ENCODE results near the gene CCNB2. TPM values are rescaled to one million over a fixed set of nuclear protein-coding genes. Genes with fewer than 3 reads are reported as not detected.
"Not testable (repeated sequence)": the region's sequence is repeated elsewhere in the genome, so short reads cannot be mapped to it uniquely, and the experiment has no call there.

CCNB2 gene
- total RNA-seq (2014; rRNA removed; shearing (Covaris generic)), result 95.2 and 97.3 TPM in 2 replicates

GRCh38 chr15:59104912-59105732 lies at the start of gene CCNB2:
Gene CCNB2, plus strand, starts transcription at chr15:59105146. Its CDS starts 123 bp downstream, at chr15:59105269.
- peak; percentile 92 for DNase-seq (ENCODE audit: low spot score)
- in situ Hi-C loops (cut with HindIII; ENCODE audit: low sequenced_read_pairs), result no loop called here

- in situ Hi-C loops (cut with HindIII; ENCODE audit: low sequenced_read_pairs), result no loop called here
- no peak for DNase-seq (ENCODE audit: low spot score)
These were observed 45.8 kb upstream of the CCNB2 start for GRCh38 chr15:59059076-59059597.

GRCh38 chr15:59060348-59060747 lies 44.6 kb upstream of the CCNB2 start:
- in situ Hi-C loops (cut with HindIII; ENCODE audit: low sequenced_read_pairs), result no loop called here
- DNase-seq (ENCODE audit: low spot score), result no peak

- in situ Hi-C loops (cut with HindIII; ENCODE audit: low sequenced_read_pairs), result no loop called here
- DNase-seq (ENCODE audit: low spot score), result no peak
These were observed 41.9 kb upstream of the CCNB2 start for GRCh38 chr15:59063042-59063441.

GRCh38 chr15:59069430-59069829 lies 35.5 kb upstream of the CCNB2 start:
- no peak for DNase-seq (ENCODE audit: low spot score)
- in situ Hi-C loops (cut with HindIII; ENCODE audit: low sequenced_read_pairs), result no loop called here

GRCh38 chr15:59074607-59075006 lies 30.3 kb upstream of the CCNB2 start:
- DNase-seq (ENCODE audit: low spot score), result no peak
- in situ Hi-C loops (cut with HindIII; ENCODE audit: low sequenced_read_pairs), result no loop called here

- in situ Hi-C loops (cut with HindIII; ENCODE audit: low sequenced_read_pairs), result no loop called here
- DNase-seq (ENCODE audit: low spot score), result no peak
These were observed 17.2 kb upstream of the CCNB2 start for GRCh38 chr15:59087731-59088130.

GRCh38 chr15:59094077-59094476 lies 10.9 kb upstream of the CCNB2 start:
- in situ Hi-C loops (cut with HindIII; ENCODE audit: low sequenced_read_pairs), result no loop called here
- no peak for DNase-seq (ENCODE audit: low spot score)

GRCh38 chr15:59096429-59096828 lies 8.5 kb upstream of the CCNB2 start:
- DNase-seq (ENCODE audit: low spot score), result no peak
- in situ Hi-C loops (cut with HindIII; ENCODE audit: low sequenced_read_pairs), result no loop called here

GRCh38 chr15:59099162-59099685 lies 5.7 kb upstream of the CCNB2 start:
- no peak for DNase-seq (ENCODE audit: low spot score)
- in situ Hi-C loops (cut with HindIII; ENCODE audit: low sequenced_read_pairs), result no loop called here

GRCh38 chr15:59104602-59104911 lies 389 bp upstream of the CCNB2 start:
- in situ Hi-C loops (cut with HindIII; ENCODE audit: low sequenced_read_pairs), result no loop called here
- DNase-seq (ENCODE audit: low spot score), result no peak

- in situ Hi-C loops (cut with HindIII; ENCODE audit: low sequenced_read_pairs), result no loop called here
- DNase-seq (ENCODE audit: low spot score), result peak; percentile 35
These were observed 908 bp downstream of the CCNB2 start for GRCh38 chr15:59105854-59106253.

- in situ Hi-C loops (cut with HindIII; ENCODE audit: low sequenced_read_pairs), result no loop called here
- no peak for DNase-seq (ENCODE audit: low spot score)
These were observed 6.3 kb downstream of the CCNB2 start for GRCh38 chr15:59111251-59111650.

GRCh38 chr15:59115047-59115446 lies 10.1 kb downstream of the CCNB2 start:
- DNase-seq (ENCODE audit: low spot score), result no peak

GRCh38 chr15:59116141-59116540 lies 11.2 kb downstream of the CCNB2 start:
- in situ Hi-C loops (cut with HindIII; ENCODE audit: low sequenced_read_pairs), result no loop called here
- no peak for DNase-seq (ENCODE audit: low spot score)

More at GRCh38 chr15:59115047-59115446, 10.1 kb downstream of the CCNB2 start:
- in situ Hi-C loops (cut with HindIII; ENCODE audit: low sequenced_read_pairs), result no loop called here

GRCh38 chr15:59116771-59117170 lies 11.8 kb downstream of the CCNB2 start:
- in situ Hi-C loops (cut with HindIII; ENCODE audit: low sequenced_read_pairs), result no loop called here

GRCh38 chr15:59119625-59120024 lies 14.7 kb downstream of the CCNB2 start:
- DNase-seq (ENCODE audit: low spot score), result no peak
- in situ Hi-C loops (cut with HindIII; ENCODE audit: low sequenced_read_pairs), result no loop called here

More at GRCh38 chr15:59116771-59117170, 11.8 kb downstream of the CCNB2 start:
- no peak for DNase-seq (ENCODE audit: low spot score)

GRCh38 chr15:59120937-59121336 lies 16.0 kb downstream of the CCNB2 start:
- in situ Hi-C loops (cut with HindIII; ENCODE audit: low sequenced_read_pairs), result no loop called here

GRCh38 chr15:59124261-59124660 lies 19.3 kb downstream of the CCNB2 start:
- no peak for DNase-seq (ENCODE audit: low spot score)
- in situ Hi-C loops (cut with HindIII; ENCODE audit: low sequenced_read_pairs), result no loop called here

More at GRCh38 chr15:59120937-59121336, 16.0 kb downstream of the CCNB2 start:
- DNase-seq (ENCODE audit: low spot score), result no peak

- in situ Hi-C loops (cut with HindIII; ENCODE audit: low sequenced_read_pairs); DNase-seq (ENCODE audit: low spot score): not testable (repeated sequence)
These were observed 20.7 kb downstream of the CCNB2 start for GRCh38 chr15:59125683-59126082.

- DNase-seq (ENCODE audit: low spot score); in situ Hi-C loops (cut with HindIII; ENCODE audit: low sequenced_read_pairs): not testable (repeated sequence)
These were observed 22.3 kb downstream of the CCNB2 start for GRCh38 chr15:59127255-59127654.

All from G401 (cell line).